AG04449 (cell line): ENCODE results near the gene SMU1.

Experiments
- CTCF ChIA-PET: fragments of 350-600 bp; formaldehyde crosslinking; extraction: SDS; loops from one replicate; lab custom pipeline; 2021; ENCODE audit warnings: antibody characterized with exemption; lab: Yijun Ruan, JAX
- POLR2A ChIA-PET: fragments of 400-600, 350-600 bp; formaldehyde crosslinking; extraction: SDS; loops from one replicate; lab custom pipeline; 2020; ENCODE audit warnings: antibody characterized with exemption, inconsistent platforms; lab: Yijun Ruan, JAX
- DNase-seq: peaks from one replicate; pipeline ENCODE4 v3.0.0-alpha.2; 2010; ENCODE audit warnings: low read depth, low spot score
- H3K4me3 ChIP-seq: 2 replicates; pipeline ENCODE4 v1.5.1; 2011; ENCODE audit warnings: low read depth, mild to moderate bottlenecking, control low read depth, low read length
- TF ChIP-seq, protein P1 (sequence below): IDR thresholded peaks from one replicate; pipeline ENCODE4 v1.5.1; 2011; ENCODE audit warnings: mild to moderate bottlenecking, moderate library complexity, low read length, control low read depth, inconsistent platforms; ENCODE audit not compliant: insufficient read depth; ENCODE audit errors: missing control alignments

The SMU1 gene

GRCh38 chr9:33044677-33045282 is 31.7 kb downstream of the SMU1 start:
- H3K4me3 ChIP-seq, result peak overlapping the region; percentile 67
- TF ChIP-seq, protein P1, sequence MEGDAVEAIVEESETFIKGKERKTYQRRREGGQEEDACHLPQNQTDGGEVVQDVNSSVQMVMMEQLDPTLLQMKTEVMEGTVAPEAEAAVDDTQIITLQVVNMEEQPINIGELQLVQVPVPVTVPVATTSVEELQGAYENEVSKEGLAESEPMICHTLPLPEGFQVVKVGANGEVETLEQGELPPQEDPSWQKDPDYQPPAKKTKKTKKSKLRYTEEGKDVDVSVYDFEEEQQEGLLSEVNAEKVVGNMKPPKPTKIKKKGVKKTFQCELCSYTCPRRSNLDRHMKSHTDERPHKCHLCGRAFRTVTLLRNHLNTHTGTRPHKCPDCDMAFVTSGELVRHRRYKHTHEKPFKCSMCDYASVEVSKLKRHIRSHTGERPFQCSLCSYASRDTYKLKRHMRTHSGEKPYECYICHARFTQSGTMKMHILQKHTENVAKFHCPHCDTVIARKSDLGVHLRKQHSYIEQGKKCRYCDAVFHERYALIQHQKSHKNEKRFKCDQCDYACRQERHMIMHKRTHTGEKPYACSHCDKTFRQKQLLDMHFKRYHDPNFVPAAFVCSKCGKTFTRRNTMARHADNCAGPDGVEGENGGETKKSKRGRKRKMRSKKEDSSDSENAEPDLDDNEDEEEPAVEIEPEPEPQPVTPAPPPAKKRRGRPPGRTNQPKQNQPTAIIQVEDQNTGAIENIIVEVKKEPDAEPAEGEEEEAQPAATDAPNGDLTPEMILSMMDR, result peak; percentile 19
- ChIA-PET POLR2A (interaction anchor here (0.6 to 2.0 kb wide), 6 partner anchors 11 to 114 kb away, joined by 3 to 14 read pairs (median 4); partner anchors contain the start of genes DNAJA1 and SMU1), CTCF (interaction anchor here (0.7 to 1.5 kb wide), 9 partner anchors 9 to 666 kb away, joined by 3 to 7 read pairs (median 4); no protein-coding TSS in a partner anchor)
- no peak for DNase-seq

DNA sequence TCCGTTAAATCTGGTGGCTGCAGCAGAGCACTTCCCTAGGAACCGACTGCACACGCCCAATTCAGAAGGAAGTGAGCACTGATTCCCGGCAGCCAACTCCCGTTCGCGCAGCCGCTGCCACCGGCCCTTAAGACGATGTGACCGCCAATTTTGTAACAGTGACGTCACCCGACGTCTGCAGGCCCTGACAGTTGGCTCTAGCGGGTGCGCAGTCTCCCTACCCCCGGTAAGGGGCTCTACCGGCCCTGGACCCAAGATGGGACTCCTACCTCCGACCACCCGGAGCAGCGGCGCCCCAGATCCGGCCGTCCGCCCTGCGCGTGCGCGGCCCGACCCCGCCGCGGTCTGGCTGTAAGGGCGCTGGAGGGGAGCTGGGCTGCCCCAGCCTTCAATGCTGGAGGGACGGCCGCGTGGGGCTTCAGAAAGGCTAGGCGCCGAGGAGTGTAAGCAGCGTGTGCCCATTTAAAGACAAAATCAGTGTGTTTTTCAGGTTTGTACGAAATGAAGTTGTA is 32.3 kb downstream of the SMU1 start:
- ChIA-PET POLR2A (interaction anchor here (0.6 to 2.0 kb wide), 6 partner anchors 11 to 115 kb away, joined by 3 to 14 read pairs (median 4); partner anchors contain the start of genes DNAJA1 and SMU1), CTCF (interaction anchor here (0.7 to 1.5 kb wide), 8 partner anchors 9 to 665 kb away, joined by 3 to 7 read pairs (median 4); no protein-coding TSS in a partner anchor)
- DNase-seq, result peak; percentile 38
- peak overlapping the region; percentile 67 for H3K4me3 ChIP-seq
- TF ChIP-seq, protein P1, result no peak

DNA sequence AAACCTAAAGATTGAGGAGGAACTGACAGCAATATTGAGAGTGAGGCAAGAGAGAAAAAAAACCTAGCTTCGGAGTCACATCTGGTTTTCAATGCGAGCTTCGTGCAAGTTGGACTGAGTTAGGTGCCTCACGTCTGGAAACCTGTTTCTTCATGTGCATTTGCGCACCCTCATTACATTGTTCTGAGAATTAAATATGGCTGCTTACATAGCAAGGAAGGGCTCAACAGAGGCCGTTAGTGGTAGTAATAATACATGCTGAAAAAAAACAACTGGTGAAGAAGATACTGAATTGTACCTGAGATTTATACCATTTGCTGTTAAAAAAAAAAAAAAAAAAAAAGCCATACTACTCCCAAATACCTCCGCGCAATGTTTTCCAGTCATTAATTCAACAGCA is 32.8 kb downstream of the SMU1 start:
- CTCF ChIA-PET, result interaction anchor here (0.8 to 1.5 kb wide), 4 partner anchors 9 to 665 kb away, joined by 3 to 4 read pairs (median 3); no protein-coding TSS in a partner anchor
- TF ChIP-seq, protein P1, result no peak
- H3K4me3 ChIP-seq, result peak overlapping the region; percentile 67
- POLR2A ChIA-PET, result interaction anchor here (1.0 to 2.0 kb wide), 5 partner anchors 16 to 33 kb away, joined by 3 to 14 read pairs (median 4); partner anchors contain the start of genes DNAJA1 and SMU1
- no peak for DNase-seq

- ChIA-PET CTCF (interaction anchor here (1.0 kb wide), 1 partner anchor 463 kb away, joined by 3 read pairs; no protein-coding TSS in a partner anchor), POLR2A (interaction anchor here (1.5 kb wide), 1 partner anchor 34 kb away, joined by 3 read pairs; the partner anchor contains the start of gene SMU1)
- TF ChIP-seq, protein P1, result no peak
- no peak overlapping the region for H3K4me3 ChIP-seq
- DNase-seq, result no peak
Measured at GRCh38 chr9:33042473-33042872, 34.0 kb downstream of the SMU1 start.

DNA sequence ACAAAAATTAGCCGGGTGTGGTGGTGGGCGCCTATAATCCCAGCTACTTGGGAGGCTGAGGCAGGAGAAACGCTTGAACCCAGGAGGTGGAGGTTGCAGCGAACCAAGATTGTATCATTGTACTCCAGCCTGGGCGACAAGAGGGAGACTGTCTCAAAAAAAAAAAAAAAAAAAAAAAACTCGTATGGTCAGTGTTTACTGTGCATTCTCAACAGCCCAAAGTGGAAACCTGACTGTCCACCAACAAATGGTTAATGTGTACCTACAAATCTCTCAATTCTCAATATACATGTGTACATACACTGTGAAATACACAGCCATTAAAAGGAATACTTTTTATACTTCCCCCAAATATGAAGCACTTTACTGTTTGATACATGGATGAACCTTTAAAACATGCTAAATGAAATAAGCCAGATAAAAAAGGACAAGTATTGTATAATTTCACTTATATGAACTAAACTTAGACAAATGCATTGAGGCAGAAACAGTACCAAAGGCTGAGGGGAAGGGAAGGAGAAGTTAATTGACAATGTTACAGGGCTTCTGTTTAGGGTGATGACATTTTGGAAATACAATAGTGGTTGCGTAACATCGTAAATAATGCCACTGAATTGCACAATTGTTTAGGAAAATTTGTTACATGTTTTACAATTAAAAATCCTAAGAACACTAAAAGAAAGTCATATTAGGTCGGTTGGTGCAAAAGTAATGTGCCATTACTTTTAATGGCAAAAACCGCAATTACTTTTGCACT is 34.9 kb downstream of the SMU1 start:
- POLR2A ChIA-PET, result interaction anchor here (5.2 kb wide), 1 partner anchor 16 kb away, joined by 36 read pairs; the partner anchor contains the start of gene DNAJA1
- TF ChIP-seq, protein P1, result no peak
- DNase-seq, result no peak
- CTCF ChIA-PET, result interaction anchor here (1.0 kb wide), 1 partner anchor 462 kb away, joined by 3 read pairs; no protein-coding TSS in a partner anchor
- no peak overlapping the region for H3K4me3 ChIP-seq
